ENCODE measurements around the gene CLNK. TPM values are rescaled to one million over a fixed set of nuclear protein-coding genes. Genes with fewer than 3 reads are reported as not detected.

CLNK gene
- polyA plus RNA-seq, 3 donors = not detected

- Histone ChIP-seq H3K36me3 (replicated peaks in 1 of 2; ENCODE audit: control insufficient read depth in 1 of 2, insufficient read depth in 2 of 2, low read length in 2 of 2) (no peaks in the 10 kb centered on the region), H4K20me1 (ENCODE audit: insufficient read depth, low read length) (no peaks in the 10 kb centered on the region), H3K27ac (ENCODE audit: low read depth in 1 of 2, low read length in 2 of 2) (no peak overlapping the region), H3K9me3 (replicated peaks in 1 of 2; ENCODE audit: control insufficient read depth in 1 of 2, insufficient read depth in 1 of 2, low read length in 2 of 2) (no peaks in the 10 kb centered on the region), H3K4me3 (replicated peaks in 1 of 3; ENCODE audit: low read depth in 2 of 3, low read length in 3 of 3) (no peak overlapping the region), H2AFZ (ENCODE audit: insufficient read depth, low read depth, low read length, poor library complexity, severe bottlenecking) (no peak overlapping the region), H3K9ac (ENCODE audit: insufficient read depth, low read length, poor library complexity, severe bottlenecking) (no peak overlapping the region), H3K79me2 (ENCODE audit: insufficient read depth, low read length) (no peaks in the 10 kb centered on the region), H3K4me1 (ENCODE audit: control insufficient read depth in 1 of 2, insufficient read depth in 2 of 2, low read length in 2 of 2) (no peaks in the 10 kb centered on the region), H3K27me3 (ENCODE audit: control insufficient read depth in 2 of 2, insufficient read depth in 2 of 2, low read length in 2 of 2) (no peaks in the 10 kb centered on the region), H3K4me2 (replicated peaks; ENCODE audit: extremely low read depth, low read length, poor library complexity, severe bottlenecking) (no peak overlapping the region)
- Mint-ChIP-seq H3K9me3 (peaks cover 3 to 14% (median 5%) of the 10 kb centered on the region in 7 donors), H3K4me3 (no peak overlapping the region), H3K36me3 (no peaks in the 10 kb centered on the region), H3K4me1 (no peaks in the 10 kb centered on the region), H3K27me3 (ENCODE audit: low read depth in 3 of 3) (peaks cover 0 to 1% (median 0%) of the 10 kb centered on the region in 3 donors), H3K27ac (no peak overlapping the region)
- no peak for DNase-seq
- no CpG with 5 or more reads among the region's 5 CpGs for WGBS (ENCODE audit: insufficient coverage)
- intact Hi-C loops (cut with micrococcal nuclease) = no loop called here
- TF ChIP-seq CTCF (IDR thresholded peaks at IDR 0.05) = no peak
Measured at GRCh38 chr4:10715696-10716095, 31.1 kb upstream of the CLNK start.

- Histone ChIP-seq H3K4me1 (ENCODE audit: control insufficient read depth in 1 of 2, insufficient read depth in 2 of 2, low read length in 2 of 2) (no peaks in the 10 kb centered on the region), H2AFZ (ENCODE audit: insufficient read depth, low read depth, low read length, poor library complexity, severe bottlenecking) (no peak overlapping the region), H3K27me3 (ENCODE audit: control insufficient read depth in 2 of 2, insufficient read depth in 2 of 2, low read length in 2 of 2) (no peaks in the 10 kb centered on the region), H3K9ac (ENCODE audit: insufficient read depth, low read length, poor library complexity, severe bottlenecking) (no peak overlapping the region), H3K36me3 (replicated peaks in 1 of 2; ENCODE audit: control insufficient read depth in 1 of 2, insufficient read depth in 2 of 2, low read length in 2 of 2) (no peaks in the 10 kb centered on the region), H4K20me1 (ENCODE audit: insufficient read depth, low read length) (no peaks in the 10 kb centered on the region), H3K27ac (ENCODE audit: low read depth in 1 of 2, low read length in 2 of 2) (no peak overlapping the region), H3K4me2 (replicated peaks; ENCODE audit: extremely low read depth, low read length, poor library complexity, severe bottlenecking) (no peak overlapping the region), H3K4me3 (replicated peaks in 1 of 3; ENCODE audit: low read depth in 2 of 3, low read length in 3 of 3) (no peak overlapping the region), H3K79me2 (ENCODE audit: insufficient read depth, low read length) (no peaks in the 10 kb centered on the region), H3K9me3 (replicated peaks in 1 of 2; ENCODE audit: control insufficient read depth in 1 of 2, insufficient read depth in 1 of 2, low read length in 2 of 2) (no peaks in the 10 kb centered on the region)
- no peak for DNase-seq
- Mint-ChIP-seq H3K27ac (no peak overlapping the region), H3K9me3 (peaks cover 3 to 14% (median 5%) of the 10 kb centered on the region in 7 donors), H3K4me3 (no peak overlapping the region), H3K27me3 (ENCODE audit: low read depth in 3 of 3) (no peaks in the 10 kb centered on the region), H3K4me1 (no peaks in the 10 kb centered on the region), H3K36me3 (no peaks in the 10 kb centered on the region)
- 100% methylated on average over 1 of the region's 4 CpGs for WGBS (ENCODE audit: insufficient coverage)
- no peak for TF ChIP-seq CTCF (IDR thresholded peaks at IDR 0.05)
- intact Hi-C loops (cut with micrococcal nuclease) = no loop called here
Measured at GRCh38 chr4:10715135-10715534, 30.6 kb upstream of the CLNK start.
